GM12891 (cell line): ENCODE data around the gene RACGAP1.
A peak's percentile ranks its signal among the peaks of the same experiment; 100 is the strongest.

Experiments used
- POLR2A ChIP-seq: IDR thresholded peaks from 2 replicates; pipeline ENCODE4 v1.6.1; 2011; ENCODE audit warnings: low read depth, low read length, control low read depth
- POLR2AphosphoS5 ChIP-seq: IDR thresholded peaks from 2 replicates; pipeline ENCODE4 v1.6.1; 2011; ENCODE audit warnings: low read depth, low read length, control low read depth
- POU2F2 ChIP-seq: IDR thresholded peaks from 2 replicates; pipeline ENCODE4 v1.6.1; 2011; ENCODE audit warnings: low read depth, mild to moderate bottlenecking, control low read depth, low read length, moderate library complexity
- SPI1 ChIP-seq: IDR thresholded peaks from 2 replicates; pipeline ENCODE4 v1.6.1; 2011; ENCODE audit warnings: low read depth, low read length, control low read depth
- TAF1 ChIP-seq: IDR thresholded peaks from 2 replicates; pipeline ENCODE4 v1.6.1; 2011; ENCODE audit warnings: low read depth, low read length, control low read depth

DNA sequence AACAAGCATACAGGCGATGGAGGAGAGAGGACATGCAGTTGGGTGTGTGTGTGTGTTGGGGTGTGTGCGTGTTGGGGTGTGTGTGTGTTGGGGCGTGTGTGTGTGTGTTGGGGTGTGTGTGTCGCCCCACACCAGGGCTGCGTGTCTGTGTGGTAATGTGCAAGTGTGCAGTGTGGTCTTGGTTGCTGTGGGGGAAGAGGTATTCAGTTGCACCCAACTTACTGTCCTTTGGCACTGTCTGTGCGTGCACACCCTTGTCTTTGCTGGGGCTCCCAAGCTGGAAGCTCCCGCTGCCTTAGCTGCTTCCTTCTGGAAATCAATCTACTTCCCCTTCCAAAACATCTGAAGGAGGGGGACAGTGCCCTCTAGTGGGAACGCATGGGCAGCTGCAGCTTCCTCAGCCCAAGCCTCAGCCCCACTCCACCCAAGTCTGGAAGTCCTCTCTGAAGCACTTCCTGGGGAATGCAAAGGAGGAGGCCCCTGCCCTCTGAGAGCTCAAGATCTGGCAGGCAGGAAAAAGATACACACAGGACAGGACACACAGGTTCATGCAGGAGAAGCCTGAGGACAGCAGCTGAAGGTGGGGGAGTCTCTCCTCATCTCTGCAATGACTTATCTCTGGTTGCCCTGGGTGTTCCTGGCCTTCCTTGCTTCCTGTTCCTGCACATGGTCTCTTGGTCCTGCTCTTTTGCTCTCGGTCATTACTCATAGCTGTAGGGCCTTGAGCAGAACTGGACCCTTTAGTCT is 45.2 kb upstream of the RACGAP1 start:
- TF ChIP-seq TAF1, result no peak
- TF ChIP-seq POLR2A, result no peak
- TF ChIP-seq SPI1, result 0 out of 2 replicates have a peak, but pooled peaks have one; percentile 34
- TF ChIP-seq POLR2AphosphoS5, result no peak
- TF ChIP-seq POU2F2, result no peak
